ENCODE measurements around the gene SLC22A4.

SLC22A4 gene

GRCh38 chr5:132267931-132268768 lies 26.0 kb upstream of the SLC22A4 start:
- no peak for TF ChIP-seq CTCF (IDR thresholded peaks at IDR 0.05; ENCODE audit: low read depth, low read length, missing control alignments)
- DNase-seq = no peak
- Histone ChIP-seq H3K36me3 (replicated peaks) (peaks cover 55% of the 10 kb centered on the region), H3K4me3 (ENCODE audit: low read depth, low read length) (no peak overlapping the region), H3K27ac (no peak overlapping the region), H3K27me3 (replicated peaks) (no peaks in the 10 kb centered on the region)
- in situ Hi-C loops (cut with HindIII; ENCODE audit: low pct_ligation_motif_present, low sequenced_read_pairs) = no loop called here

- DNase-seq = no peak
- peaks cover 63% of the 10 kb centered on the region for H3K36me3 ChIP-seq (replicated peaks)
- no peak overlapping the region for H3K4me3 ChIP-seq (ENCODE audit: low read depth, low read length)
- in situ Hi-C loops (cut with HindIII; ENCODE audit: low pct_ligation_motif_present, low sequenced_read_pairs) = no loop called here
- H3K27me3 ChIP-seq (replicated peaks) = no peaks in the 10 kb centered on the region
- no peak for TF ChIP-seq CTCF (IDR thresholded peaks at IDR 0.05; ENCODE audit: low read depth, low read length, missing control alignments)
- no peak overlapping the region for H3K27ac ChIP-seq
These were observed 25.2 kb upstream of the SLC22A4 start for GRCh38 chr5:132268769-132269551.

- peaks cover 63% of the 10 kb centered on the region for H3K36me3 ChIP-seq (replicated peaks)
- DNase-seq = no peak
- in situ Hi-C loops (cut with HindIII; ENCODE audit: low pct_ligation_motif_present, low sequenced_read_pairs) = no loop called here
- no peaks in the 10 kb centered on the region for H3K27me3 ChIP-seq (replicated peaks)
- no peak overlapping the region for H3K27ac ChIP-seq
- no peak for TF ChIP-seq CTCF (IDR thresholded peaks at IDR 0.05; ENCODE audit: low read depth, low read length, missing control alignments)
- H3K4me3 ChIP-seq (ENCODE audit: low read depth, low read length) = no peak overlapping the region
These were observed 24.4 kb upstream of the SLC22A4 start for GRCh38 chr5:132269635-132270334.

GRCh38 chr5:132270335-132270665 lies 23.9 kb upstream of the SLC22A4 start:
- no peak for DNase-seq
- Histone ChIP-seq H3K4me3 (ENCODE audit: low read depth, low read length) (no peak overlapping the region), H3K36me3 (replicated peaks) (peaks cover 60% of the 10 kb centered on the region), H3K27ac (no peak overlapping the region), H3K27me3 (replicated peaks) (no peaks in the 10 kb centered on the region)
- TF ChIP-seq CTCF (IDR thresholded peaks at IDR 0.05; ENCODE audit: low read depth, low read length, missing control alignments) = no peak
- in situ Hi-C loops (cut with HindIII; ENCODE audit: low pct_ligation_motif_present, low sequenced_read_pairs) = no loop called here

- H3K4me3 ChIP-seq (ENCODE audit: low read depth, low read length) = no peak overlapping the region
- in situ Hi-C loops (cut with HindIII; ENCODE audit: low pct_ligation_motif_present, low sequenced_read_pairs) = no loop called here
- H3K36me3 ChIP-seq (replicated peaks) = peaks cover 60% of the 10 kb centered on the region
- no peak overlapping the region for H3K27ac ChIP-seq
- TF ChIP-seq CTCF (IDR thresholded peaks at IDR 0.05; ENCODE audit: low read depth, low read length, missing control alignments) = no peak
- no peaks in the 10 kb centered on the region for H3K27me3 ChIP-seq (replicated peaks)
- no peak for DNase-seq
These were observed 23.5 kb upstream of the SLC22A4 start for GRCh38 chr5:132270706-132271105.
